Endothelial cell (in vitro differentiated cells): Measurements from ENCODE around the gene ADM5. TPM values are rescaled to one million over a fixed set of nuclear protein-coding genes. Genes with fewer than 3 reads are reported as not detected.

ENCODE experiments used
- DNase-seq: peaks from one replicate; pipeline ENCODE4 v3.0.0; 2021; ENCODE audit warnings: low spot score
- H3K27ac Mint-ChIP-seq: one replicate; pipeline ENCODE4 v1.8.0; 2021; ENCODE audit warnings: mixed read lengths, inconsistent platforms; ENCODE audit not compliant: unreplicated experiment
- H3K27me3 Mint-ChIP-seq: one replicate; pipeline ENCODE4 v1.8.0; 2021; ENCODE audit warnings: mild to moderate bottlenecking, moderate library complexity, mixed read lengths, inconsistent platforms; ENCODE audit not compliant: unreplicated experiment
- H3K36me3 Mint-ChIP-seq: one replicate; pipeline ENCODE4 v1.8.0; 2021; ENCODE audit warnings: mild to moderate bottlenecking, low read depth, mixed read lengths, inconsistent platforms; ENCODE audit not compliant: unreplicated experiment
- H3K4me1 Mint-ChIP-seq: one replicate; pipeline ENCODE4 v1.8.0; 2021; ENCODE audit warnings: mild to moderate bottlenecking, mixed read lengths, inconsistent platforms; ENCODE audit not compliant: unreplicated experiment
- H3K4me3 Mint-ChIP-seq: one replicate; pipeline ENCODE4 v1.8.0; 2021; ENCODE audit warnings: mild to moderate bottlenecking, mixed read lengths, inconsistent platforms; ENCODE audit not compliant: unreplicated experiment
- H3K9me3 Mint-ChIP-seq: one replicate; pipeline ENCODE4 v1.8.0; 2021; ENCODE audit warnings: mixed read lengths, inconsistent platforms; ENCODE audit not compliant: unreplicated experiment
- total RNA-seq: library from RNA; stranded (reverse); fragmentation: NEBNext Ultra II Directional; extraction: Animal tissue kit (Norgen Biotek cat#: 25700); gene quantifications from one replicate; pipeline ENCODE4 v1.2.1, GENCODE V29; 2021; ENCODE audit not compliant: unreplicated experiment
- TF ChIP-seq, protein P1 (sequence below): fragments of 200-600 bp; sonication (generic); IDR thresholded peaks from one replicate; pipeline ENCODE4 v1.5.0; 2021; ENCODE audit warnings: antibody characterized with exemption; ENCODE audit not compliant: unreplicated experiment

Gene ADM5
- total RNA-seq, 1 donor from 2014 or later: 5.3 TPM

DNA sequence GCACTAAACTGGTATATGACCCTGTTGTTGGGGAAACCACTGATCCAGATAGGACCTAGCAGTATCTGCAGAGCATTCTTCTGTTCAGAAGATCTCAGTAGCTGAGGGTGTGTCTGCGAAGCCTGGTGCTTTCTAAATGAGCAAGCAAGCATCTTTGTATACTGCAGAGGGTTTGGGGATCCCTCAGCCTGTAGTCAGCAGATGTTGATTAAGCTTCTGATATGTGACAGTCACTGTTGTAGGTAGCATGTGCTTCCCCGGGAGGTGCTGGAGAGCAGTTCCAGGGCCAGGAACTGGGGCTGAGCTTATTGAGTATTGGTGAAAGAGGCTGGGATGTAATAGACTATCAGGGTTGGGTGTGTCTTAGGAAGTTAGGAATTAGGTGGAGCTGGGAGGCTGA, 45.9 kb upstream of the ADM5 start:
- TF ChIP-seq, protein P1, sequence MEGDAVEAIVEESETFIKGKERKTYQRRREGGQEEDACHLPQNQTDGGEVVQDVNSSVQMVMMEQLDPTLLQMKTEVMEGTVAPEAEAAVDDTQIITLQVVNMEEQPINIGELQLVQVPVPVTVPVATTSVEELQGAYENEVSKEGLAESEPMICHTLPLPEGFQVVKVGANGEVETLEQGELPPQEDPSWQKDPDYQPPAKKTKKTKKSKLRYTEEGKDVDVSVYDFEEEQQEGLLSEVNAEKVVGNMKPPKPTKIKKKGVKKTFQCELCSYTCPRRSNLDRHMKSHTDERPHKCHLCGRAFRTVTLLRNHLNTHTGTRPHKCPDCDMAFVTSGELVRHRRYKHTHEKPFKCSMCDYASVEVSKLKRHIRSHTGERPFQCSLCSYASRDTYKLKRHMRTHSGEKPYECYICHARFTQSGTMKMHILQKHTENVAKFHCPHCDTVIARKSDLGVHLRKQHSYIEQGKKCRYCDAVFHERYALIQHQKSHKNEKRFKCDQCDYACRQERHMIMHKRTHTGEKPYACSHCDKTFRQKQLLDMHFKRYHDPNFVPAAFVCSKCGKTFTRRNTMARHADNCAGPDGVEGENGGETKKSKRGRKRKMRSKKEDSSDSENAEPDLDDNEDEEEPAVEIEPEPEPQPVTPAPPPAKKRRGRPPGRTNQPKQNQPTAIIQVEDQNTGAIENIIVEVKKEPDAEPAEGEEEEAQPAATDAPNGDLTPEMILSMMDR: no peak
- DNase-seq: no peak
- Mint-ChIP-seq H3K36me3 (peaks cover 27% of the 10 kb centered on the region), H3K9me3 (no peaks in the 10 kb centered on the region), H3K4me1 (peaks cover 43% of the 10 kb centered on the region), H3K27ac (peak overlapping the region; percentile 75), H3K27me3 (peaks cover 23% of the 10 kb centered on the region), H3K4me3 (peak overlapping the region; percentile 100)

- peak overlapping the region; percentile 67 for H3K27ac Mint-ChIP-seq
- peaks cover 39% of the 10 kb centered on the region for H3K36me3 Mint-ChIP-seq
- H3K9me3 Mint-ChIP-seq: no peaks in the 10 kb centered on the region
- peaks cover 14% of the 10 kb centered on the region for H3K27me3 Mint-ChIP-seq
- no peak overlapping the region for H3K4me3 Mint-ChIP-seq
- TF ChIP-seq, protein P1: no peak
- no peak for DNase-seq
- peaks cover 41% of the 10 kb centered on the region for H3K4me1 Mint-ChIP-seq
Measured at GRCh38 chr19:49645592-49645991, 43.8 kb upstream of the ADM5 start.

DNA sequence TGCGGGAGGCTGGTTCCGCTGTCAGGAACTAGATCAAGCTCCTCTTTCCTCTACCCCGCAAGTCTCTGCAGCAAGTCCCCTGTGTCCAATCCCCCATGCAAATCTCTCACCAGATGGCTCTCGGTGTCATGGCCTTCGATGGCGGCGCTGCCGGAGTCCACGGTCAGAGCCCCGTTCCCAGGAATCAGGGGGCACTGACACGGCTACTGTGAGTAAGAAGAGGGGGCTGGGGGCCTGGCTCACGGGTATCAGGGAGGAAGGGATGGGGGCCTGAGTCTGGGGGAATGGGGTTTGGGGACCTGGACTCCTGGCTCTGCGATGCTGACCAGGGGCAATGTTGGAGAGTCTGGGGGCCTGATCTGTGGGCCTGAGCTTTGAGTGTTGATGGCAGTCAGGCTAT, 43.4 kb upstream of the ADM5 start:
- Mint-ChIP-seq H3K27ac (no peak overlapping the region), H3K9me3 (no peaks in the 10 kb centered on the region), H3K4me3 (peak overlapping the region; percentile 37), H3K27me3 (peaks cover 10% of the 10 kb centered on the region), H3K4me1 (peaks cover 36% of the 10 kb centered on the region), H3K36me3 (peaks cover 39% of the 10 kb centered on the region)
- TF ChIP-seq, protein P1: no peak
- DNase-seq: no peak

GRCh38 chr19:49646586-49646985, 42.8 kb upstream of the ADM5 start:
- Mint-ChIP-seq H3K4me3 (peak overlapping the region; percentile 37), H3K36me3 (peaks cover 39% of the 10 kb centered on the region), H3K4me1 (peaks cover 35% of the 10 kb centered on the region), H3K27me3 (peaks cover 8% of the 10 kb centered on the region), H3K9me3 (no peaks in the 10 kb centered on the region), H3K27ac (peak overlapping the region; percentile 59)
- TF ChIP-seq, protein P1: no peak
- no peak for DNase-seq

- TF ChIP-seq, protein P1: no peak
- H3K4me1 Mint-ChIP-seq: peaks cover 9% of the 10 kb centered on the region
- peaks cover 5% of the 10 kb centered on the region for H3K27me3 Mint-ChIP-seq
- peak overlapping the region; percentile 75 for H3K27ac Mint-ChIP-seq
- no peaks in the 10 kb centered on the region for H3K9me3 Mint-ChIP-seq
- DNase-seq: no peak
- H3K4me3 Mint-ChIP-seq: no peak overlapping the region
- H3K36me3 Mint-ChIP-seq: peaks cover 33% of the 10 kb centered on the region
Measured at GRCh38 chr19:49651029-49651819, 38.2 kb upstream of the ADM5 start.
